Measurements from ENCODE around the gene ARHGEF26. TPM values are rescaled to one million over a fixed set of nuclear protein-coding genes. Genes with fewer than 3 reads are reported as not detected.

The ARHGEF26 gene
- total RNA-seq, 1 donor from 2014 or later: 0.13 TPM

DNA sequence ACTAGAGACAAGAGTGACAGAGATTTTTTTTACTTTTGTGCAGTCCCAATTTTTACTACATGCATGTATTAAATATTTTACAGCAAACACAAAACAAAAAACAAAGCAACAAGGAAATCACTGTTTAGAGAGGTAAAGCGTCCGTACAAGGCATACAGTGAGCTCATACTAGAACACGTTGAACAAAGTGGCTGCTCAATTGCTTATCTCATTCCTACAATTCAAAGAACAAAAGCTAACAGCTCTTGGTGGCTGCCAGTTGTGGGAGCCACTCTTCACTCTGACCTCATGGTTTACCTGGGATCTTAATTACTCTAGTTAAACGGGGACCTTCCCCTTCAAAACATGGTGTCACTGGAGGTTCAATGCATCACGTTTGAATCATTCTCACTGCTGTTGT is 7.6 kb upstream of the ARHGEF26 start:
- no peak for DNase-seq (ENCODE audit: low read depth, low spot score)

DNA sequence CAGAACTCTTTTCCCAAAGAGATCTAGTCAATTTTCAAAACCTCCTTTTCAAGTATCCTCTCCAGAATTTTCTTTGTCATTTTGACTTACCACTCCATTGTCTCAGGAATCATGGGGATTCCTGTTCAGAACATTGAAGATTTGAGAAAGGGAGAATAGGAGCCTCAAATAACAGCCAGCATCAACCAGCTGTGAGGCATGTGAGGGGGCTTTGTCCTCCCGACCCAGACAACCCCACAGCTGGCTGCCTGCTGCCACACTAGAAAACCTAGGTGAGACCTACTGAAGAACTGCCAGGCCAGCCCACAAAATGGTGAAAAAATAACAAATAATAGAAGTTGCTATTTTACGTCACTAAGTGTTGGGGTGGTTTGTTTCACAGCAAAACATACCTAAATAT is 5.9 kb upstream of the ARHGEF26 start:
- DNase-seq (ENCODE audit: low read depth, low spot score): no peak

DNA sequence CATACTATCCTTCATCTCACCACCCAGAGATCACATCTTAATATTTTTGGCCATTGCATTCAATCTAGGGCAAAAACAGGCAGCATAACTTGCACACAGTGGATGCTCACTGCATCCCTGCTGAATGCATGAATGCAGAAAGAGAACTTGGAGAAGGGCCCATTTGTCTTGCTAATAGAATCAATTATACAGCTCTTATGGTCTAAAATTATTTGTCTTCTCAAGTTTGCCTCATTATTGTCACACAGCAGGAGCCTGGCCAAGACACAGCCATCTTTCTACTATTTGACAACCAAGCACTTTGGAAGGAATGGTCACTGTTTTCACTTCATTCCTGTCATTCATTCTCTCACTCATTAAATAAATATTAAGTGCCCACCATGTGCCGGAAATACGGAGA is 1.2 kb upstream of the ARHGEF26 start:
- no peak for DNase-seq (ENCODE audit: low read depth, low spot score)

DNA sequence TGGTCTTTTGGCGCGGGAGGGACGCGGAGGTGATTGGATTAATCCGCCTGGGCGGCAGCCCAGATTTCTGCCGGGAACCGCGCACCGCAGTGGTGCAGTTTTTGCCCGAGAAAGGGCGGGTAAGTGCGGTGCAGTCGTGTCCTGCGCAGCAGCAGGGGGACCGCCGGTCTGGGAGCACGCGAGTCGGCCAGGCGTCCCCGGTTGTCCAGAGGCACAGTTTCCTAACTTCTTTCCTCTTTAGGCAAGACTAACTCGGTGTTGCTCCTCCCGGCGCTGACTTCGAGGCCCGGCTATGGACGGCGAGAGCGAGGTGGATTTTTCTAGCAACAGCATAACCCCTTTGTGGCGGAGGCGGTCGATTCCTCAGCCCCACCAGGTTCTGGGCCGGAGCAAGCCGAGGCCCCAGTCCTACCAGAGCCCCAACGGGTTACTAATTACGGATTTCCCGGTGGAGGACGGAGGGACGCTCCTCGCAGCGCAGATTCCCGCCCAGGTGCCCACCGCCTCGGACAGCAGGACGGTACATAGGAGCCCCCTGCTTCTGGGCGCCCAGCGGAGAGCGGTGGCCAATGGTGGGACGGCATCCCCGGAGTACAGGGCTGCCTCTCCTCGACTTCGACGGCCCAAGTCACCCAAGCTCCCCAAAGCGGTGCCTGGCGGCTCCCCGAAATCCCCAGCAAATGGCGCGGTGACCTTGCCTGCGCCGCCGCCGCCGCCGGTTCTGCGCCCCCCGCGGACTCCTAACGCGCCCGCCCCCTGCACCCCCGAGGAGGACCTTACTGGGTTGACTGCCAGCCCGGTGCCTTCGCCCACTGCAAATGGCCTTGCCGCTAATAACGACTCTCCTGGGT is 736 bp downstream of the ARHGEF26 start:
- DNase-seq (ENCODE audit: low read depth, low spot score): no peak

DNA sequence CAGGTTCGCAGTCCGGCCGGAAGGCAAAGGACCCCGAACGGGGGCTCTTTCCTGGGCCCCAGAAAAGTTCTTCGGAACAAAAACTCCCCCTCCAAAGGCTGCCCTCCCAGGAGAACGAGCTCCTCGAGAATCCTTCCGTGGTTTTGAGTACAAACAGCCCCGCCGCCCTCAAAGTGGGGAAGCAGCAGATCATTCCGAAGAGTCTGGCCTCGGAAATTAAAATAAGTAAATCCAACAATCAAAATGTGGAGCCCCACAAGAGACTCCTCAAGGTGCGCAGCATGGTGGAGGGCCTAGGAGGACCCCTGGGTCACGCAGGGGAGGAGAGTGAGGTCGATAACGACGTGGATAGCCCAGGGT is 1.3 kb downstream of the ARHGEF26 start:
- DNase-seq (ENCODE audit: low read depth, low spot score): no peak

DNA sequence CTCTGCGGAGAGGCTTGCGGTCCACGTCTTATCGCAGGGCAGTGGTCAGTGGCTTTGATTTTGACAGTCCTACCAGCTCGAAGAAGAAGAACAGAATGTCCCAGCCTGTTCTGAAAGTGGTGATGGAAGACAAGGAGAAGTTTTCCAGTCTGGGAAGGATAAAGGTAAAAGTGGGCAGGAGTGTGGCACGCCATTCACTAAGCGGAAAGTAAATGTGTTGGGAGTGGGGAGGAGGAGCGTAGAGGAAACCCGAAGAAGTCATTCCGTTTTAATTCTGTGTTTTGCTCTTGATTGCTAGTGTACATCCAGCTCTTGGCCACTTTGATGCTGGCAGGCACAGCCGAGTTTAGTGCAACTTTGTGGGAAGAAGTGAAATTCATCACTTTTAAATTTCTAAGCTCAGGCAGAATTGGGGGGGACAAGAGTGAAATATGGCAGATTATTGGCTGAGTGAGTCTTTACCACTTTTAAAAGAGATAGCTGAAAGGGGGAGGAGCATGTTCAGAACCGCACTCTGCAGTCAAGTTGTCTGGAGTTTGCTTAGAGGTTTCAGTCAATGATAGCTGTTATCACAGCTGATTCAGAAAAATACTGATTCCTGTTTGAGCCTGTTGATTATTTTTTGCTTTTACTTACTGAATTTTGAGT is 1.8 kb downstream of the ARHGEF26 start:
- no peak for DNase-seq (ENCODE audit: low read depth, low spot score)

DNA sequence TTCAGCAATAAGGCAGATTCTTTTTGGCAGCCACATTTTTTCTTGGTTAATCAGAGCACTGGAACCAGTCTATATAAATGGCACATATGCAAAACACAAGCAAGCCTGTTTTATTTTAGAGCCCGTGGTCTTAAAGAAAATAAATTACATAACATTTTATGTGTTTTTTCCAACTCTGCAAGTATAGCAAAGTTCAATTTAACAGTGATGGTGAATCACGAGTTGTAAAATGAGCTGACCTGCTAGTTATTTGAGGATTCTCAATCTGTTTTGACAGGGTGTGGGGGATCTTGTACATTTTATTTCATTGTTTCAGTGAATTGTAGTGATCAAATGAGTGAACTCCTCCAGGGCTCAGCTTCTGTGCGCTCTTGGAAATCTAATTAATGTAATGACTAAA is 2.7 kb downstream of the ARHGEF26 start:
- no peak for DNase-seq (ENCODE audit: low read depth, low spot score)

DNA sequence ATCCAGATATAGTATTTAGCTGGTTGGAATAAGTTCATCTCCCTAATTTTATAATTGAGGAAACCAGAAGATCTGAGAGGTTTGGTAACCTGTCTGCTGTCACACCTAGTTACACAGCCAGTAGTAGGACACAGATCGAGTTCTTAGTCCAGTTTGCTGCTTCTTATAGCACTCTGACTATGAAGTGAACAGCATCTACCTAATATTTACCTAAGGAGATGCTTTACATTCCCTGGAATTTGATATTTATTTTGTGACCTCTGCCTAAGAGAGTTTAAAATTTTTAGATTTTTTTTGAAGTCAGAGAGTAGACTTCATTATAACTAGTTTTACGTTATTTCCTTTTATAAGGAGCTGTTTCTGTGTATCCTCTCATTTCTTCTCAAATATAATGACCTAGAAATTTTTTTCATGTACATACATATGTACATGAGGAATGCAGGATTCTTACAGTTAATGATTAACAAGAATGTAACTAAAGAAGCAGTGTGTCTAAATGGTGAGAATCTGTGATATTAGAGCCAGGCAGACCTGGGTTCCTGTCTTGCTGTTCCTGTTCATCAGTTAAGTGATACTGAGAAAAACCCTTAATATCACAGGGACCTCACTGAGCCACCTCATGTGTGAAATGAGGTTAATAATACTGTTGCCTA is 4.3 kb downstream of the ARHGEF26 start:
- DNase-seq (ENCODE audit: low read depth, low spot score): no peak

DNA sequence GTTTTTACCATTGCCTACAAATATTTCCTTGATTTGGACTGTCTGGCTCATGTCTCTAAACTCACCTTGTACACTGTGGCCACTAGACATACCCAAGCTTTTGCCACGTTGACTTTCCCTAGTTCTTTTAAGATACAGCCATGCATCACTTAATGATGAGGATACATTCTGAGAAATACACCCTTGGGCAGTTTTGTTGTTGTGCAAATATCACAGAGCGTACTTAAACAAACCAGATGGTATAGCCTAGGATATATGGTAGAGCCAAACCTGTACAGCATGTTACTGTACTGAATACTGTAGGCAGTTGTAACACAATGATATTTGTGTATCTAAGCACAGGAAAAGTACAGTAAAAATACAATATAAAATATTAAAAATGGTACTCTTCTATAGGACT is 5.5 kb downstream of the ARHGEF26 start:
- DNase-seq (ENCODE audit: low read depth, low spot score): no peak

DNA sequence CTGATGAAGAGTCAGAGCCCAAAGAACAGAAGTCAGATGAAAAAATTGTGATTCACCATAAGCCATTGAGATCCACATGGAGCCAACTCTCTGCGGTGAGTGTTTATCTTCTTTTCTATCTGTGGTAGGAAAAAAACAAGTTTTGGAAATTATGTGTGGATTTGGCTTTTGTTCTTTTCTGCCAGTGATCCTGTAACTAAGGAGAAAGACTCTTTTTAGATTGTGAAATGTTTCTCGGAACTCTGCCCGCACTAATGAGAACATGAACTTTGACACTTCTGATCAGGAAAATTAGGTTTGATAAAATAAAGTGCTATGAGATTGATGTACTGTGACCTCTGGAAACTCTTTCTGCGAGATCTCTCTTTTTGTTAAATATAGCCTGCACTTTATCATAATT is 8.4 kb downstream of the ARHGEF26 start:
- DNase-seq (ENCODE audit: low read depth, low spot score): no peak

DNA sequence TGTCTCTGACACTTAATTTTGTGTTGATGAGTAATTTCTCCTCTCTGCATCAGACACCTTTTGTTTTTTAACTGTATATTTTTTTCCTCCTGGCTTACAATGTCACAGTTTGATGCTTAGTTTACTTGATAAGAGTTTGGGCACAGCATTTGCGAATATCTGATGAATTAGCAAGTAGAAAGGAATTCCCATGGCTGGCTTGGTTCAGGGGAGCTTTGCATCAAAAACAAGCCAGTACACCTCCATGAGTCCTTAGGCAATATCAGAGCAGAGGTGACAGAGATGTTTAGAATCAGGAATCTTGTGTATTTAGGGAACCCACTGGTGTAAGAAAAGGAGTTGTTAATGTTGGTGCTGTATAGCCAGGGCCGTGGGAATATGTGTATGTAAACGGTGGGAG is 9.3 kb downstream of the ARHGEF26 start:
- no peak for DNase-seq (ENCODE audit: low read depth, low spot score)

DNA sequence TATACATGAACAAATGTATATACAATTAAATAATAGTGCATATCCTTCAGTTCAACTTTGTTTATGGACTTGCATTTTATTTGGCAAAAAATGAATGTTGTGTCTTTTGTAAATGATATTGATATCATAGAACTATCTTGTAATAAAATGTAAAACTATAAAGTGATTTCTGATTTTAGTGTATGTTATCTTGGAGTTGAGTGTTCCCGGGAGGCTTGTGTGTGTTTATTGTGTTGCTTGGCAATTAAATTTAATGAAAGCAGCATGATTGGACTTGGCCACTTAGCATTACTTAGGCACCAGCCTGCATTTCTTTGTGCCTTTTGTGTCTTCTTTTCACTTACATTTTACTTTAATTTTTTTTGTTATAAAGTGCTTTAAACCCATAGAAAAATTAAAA is 10.6 kb downstream of the ARHGEF26 start:
- DNase-seq (ENCODE audit: low read depth, low spot score): no peak

DNA sequence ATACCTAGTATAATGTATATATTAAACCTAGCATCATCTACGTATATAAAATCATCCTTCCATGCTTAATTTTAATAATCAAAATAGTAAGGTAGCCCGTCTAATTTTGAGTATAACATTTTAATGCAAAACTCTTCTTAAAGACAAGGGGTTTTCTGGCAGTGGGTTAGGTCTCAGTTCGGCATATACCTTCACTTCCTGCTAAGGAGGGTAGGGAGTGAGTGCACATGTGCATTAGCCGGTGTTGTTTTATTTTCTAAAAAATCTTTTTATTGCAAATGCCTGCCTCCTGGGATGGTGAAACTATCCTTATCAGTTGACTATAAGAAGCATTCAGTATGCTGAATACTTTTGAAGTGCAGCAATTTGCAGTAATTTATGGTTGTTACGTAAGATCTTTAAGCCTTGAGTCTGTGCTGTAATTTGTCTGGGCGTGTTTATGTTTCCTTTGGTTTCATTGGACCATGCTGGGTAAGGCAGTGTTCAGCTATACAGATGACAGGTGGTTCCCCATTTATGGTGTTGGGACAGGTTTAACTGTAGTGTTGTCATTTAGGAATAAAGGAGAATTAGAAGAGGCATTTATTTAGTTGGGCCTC is 11.7 kb downstream of the ARHGEF26 start:
- DNase-seq (ENCODE audit: low read depth, low spot score): no peak

DNA sequence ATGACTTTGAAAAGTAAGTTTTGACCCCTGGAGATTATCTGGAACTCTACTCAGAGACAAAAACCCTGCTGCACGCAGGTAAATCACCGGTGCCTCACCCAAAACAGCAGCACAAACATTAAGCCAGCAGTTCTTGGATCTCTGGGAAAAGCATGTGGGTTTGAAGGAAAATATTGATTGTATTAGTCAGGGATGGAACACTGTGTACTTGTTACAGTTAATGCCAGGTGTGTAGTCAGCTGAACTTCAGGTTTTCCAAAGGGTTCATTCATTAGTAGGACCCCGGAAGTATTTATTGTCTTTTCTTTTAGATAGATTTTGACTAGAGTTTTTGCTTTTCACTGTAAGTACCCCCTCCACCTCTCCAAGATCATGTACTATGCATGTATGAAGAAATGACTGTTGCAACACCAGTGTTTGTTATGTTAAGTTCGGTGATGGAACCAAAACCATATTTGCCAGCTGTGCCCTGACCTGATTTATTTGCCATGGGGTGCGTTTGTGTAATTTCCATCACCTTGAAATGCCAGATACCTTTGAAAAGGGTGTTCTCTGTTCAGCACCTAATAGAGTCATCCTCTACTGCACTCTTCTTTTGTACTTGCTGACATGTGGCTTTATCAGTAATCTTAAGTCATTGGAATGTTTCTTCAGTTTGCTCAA is 14.5 kb downstream of the ARHGEF26 start:
- no peak for DNase-seq (ENCODE audit: low read depth, low spot score)

DNA sequence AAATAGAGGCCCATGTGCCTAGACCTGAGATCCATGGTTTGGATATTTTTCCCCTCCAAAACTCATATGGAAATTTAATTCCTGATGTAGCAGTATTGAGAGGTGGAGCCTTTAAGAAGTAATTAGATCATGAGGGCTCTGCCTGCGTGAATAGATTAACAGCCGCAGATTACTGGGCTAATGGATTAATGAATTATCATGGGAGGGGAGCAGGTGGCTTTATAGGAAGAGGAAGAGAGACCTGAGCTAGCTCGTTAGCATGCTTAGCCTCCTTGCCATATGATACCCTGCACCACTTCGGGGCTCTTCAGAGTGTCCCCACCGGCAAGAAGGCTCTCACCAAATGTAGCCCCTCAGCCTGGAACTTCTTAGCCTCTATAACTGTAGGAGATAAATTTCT is 15.8 kb downstream of the ARHGEF26 start:
- DNase-seq (ENCODE audit: low read depth, low spot score): no peak

DNA sequence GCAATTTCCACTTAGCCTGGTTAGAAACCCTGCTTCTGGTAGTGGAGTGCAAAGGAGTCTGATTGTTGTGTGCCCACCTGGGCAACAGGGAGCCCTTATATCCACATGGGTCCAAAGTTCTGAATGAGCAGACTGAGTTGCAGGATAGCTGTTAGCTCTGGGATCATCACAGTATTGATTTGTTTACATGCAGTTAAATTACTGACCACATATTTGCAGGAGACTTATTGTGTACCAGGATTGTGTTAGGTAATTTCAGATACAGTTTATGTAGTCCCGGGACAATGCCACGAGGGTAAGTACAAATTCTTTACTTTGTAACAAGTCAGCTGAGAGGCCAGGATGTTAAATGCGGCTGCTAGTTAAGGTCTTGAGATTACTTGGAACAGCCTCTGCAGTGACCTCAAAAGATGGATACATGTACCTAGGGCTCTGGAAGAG is 18.8 kb downstream of the ARHGEF26 start:
- no peak for DNase-seq (ENCODE audit: low read depth, low spot score)

DNA sequence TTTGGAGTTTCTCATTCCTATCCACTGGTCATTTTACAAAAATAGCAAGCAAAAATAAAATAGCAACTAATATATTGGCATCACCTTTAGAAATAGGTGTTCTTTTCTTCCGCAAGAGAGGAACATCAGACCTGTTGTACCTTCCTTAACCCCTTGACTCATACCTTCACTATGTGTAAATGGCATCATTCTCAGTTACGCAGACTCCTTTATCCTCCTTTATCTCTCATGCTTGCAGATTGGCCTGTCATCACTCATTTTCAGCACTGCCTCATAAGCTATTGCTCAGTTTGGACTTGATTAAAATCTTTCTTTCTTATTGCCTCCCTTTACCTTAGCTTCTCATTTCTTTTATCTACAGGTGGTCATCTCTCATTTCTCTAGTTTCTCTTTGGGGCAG is 21.4 kb downstream of the ARHGEF26 start:
- DNase-seq (ENCODE audit: low read depth, low spot score): no peak

DNA sequence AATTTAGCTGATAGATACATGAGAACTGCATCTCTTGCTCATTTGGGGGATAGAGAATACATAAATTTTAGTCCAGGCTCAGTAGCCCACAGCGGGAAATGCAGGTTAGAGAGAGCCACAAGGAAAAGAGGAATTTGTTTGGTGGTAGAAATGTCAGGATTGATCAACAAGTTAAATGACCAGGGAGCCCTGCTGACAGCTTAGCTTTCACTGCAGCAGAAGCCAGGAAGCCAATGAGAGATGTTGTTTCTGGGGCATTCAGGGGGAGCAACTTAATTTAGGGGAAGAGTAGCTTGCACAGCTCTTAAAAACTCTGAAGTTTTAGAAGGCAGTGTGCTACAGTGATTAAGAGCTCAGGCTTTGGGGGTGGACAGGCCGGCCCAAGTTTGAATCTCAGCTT is 22.7 kb downstream of the ARHGEF26 start:
- DNase-seq (ENCODE audit: low read depth, low spot score): no peak

DNA sequence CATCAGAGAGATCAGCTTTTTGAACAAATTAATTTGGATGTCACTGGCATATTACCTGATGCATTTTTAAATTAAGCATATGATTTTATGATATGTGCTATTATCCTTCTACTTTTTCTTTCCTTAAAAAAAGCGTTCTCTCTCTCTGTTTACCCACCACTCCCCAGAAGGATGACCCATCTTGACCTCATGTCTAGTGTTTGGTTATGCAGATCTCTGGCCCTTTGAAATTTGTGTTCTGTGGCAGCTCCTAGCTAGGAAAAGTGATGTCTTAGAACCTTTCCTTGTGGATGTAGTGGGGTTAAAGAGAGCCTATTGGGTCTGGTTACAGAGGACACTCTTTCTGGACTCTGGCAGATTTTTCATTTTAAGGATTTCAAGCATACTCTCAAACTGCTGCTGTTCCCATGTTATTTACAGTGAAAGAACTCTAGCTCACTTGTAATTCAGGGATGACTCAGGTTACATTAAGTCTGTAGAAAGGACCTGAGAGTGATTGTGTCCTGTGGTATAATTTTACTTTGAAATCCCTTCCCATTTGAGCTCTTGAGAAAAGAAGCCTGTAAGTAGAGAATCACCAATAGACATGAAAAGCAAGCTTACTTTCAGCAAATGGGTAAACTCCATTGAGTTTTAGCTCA is 23.8 kb downstream of the ARHGEF26 start:
- no peak for DNase-seq (ENCODE audit: low read depth, low spot score)

DNA sequence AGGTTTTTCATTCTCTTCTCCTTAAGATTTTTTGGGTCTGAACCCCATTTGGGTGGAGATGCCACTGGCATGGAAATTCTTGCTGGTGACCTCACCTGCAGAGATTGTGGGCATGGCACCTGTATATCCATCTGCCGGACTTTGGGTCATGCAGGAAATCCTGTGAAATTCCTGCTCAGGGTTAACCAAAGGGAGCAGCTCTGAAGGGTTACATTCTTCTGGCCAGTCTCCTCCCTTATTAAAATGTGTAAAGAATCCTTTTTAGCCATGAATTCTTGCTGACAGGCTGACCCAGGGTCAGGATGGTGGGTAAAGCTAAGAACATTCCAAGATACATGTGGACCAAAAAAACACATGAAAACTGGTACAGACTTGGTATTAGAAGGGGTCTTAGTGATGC is 27.4 kb downstream of the ARHGEF26 start:
- DNase-seq (ENCODE audit: low read depth, low spot score): no peak

DNA sequence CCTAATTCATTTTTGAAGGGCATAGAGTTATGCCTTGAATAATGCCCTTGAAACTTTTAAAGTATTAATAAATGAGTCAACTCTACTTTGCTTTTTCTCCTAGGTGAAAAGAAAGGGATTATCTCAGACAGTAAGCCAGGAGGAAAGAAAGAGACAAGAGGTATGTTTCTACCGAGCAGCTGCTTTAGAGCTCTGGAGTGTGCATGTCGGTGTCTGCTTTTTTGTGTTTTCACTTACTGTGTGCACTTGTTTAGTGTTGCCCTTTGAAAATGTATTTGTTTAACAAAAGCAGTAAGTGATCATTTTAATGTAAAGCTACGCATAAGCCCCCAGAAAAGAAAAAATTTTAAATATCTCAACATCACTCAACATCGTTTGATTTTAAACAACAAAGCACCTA is 28.1 kb downstream of the ARHGEF26 start:
- DNase-seq (ENCODE audit: low read depth, low spot score): no peak

Measured in pulmonary artery endothelial cell (primary cell).